Smooth muscle cell (in vitro differentiated cells): ENCODE results near the gene SNCA. TPM values are rescaled to one million over a fixed set of nuclear protein-coding genes. Genes with fewer than 3 reads are reported as not detected.

Experiments
- DNase-seq: peaks from one replicate; lab custom pipeline; 2025; ENCODE audit not compliant: unreplicated experiment; lab: John Stamatoyannopoulos, UW
- H2AFZ ChIP-seq: fragments of 200-600 bp; sonication (generic); 2 replicates; pipeline ENCODE4 v1.6.0; 2016; ENCODE audit warnings: antibody characterized with exemption, low read depth, mild to moderate bottlenecking
- H3F3A ChIP-seq: fragments of 200-600 bp; sonication (generic); 2 replicates; pipeline ENCODE4 v1.6.0; 2017; ENCODE audit warnings: antibody characterized with exemption, low read depth
- H3K27ac ChIP-seq: fragments of 200-600 bp; sonication (generic); 2 replicates; pipeline ENCODE4 v1.5.1; 2016; ENCODE audit warnings: low read depth, mild to moderate bottlenecking
- H3K27me3 ChIP-seq: fragments of 200-600 bp; sonication (generic); 2 replicates; pipeline ENCODE4 v1.6.1; 2016; ENCODE audit warnings: low read depth, mild to moderate bottlenecking
- H3K36me3 ChIP-seq: fragments of 200-600 bp; sonication (generic); 2 replicates; pipeline ENCODE4 v1.5.1; 2016; ENCODE audit warnings: low read depth
- H3K4me1 ChIP-seq: fragments of 200-600 bp; sonication (generic); 2 replicates; pipeline ENCODE4 v1.5.1; 2016; ENCODE audit warnings: low read depth
- H3K4me2 ChIP-seq: fragments of 200-600 bp; sonication (generic); 2 replicates; pipeline ENCODE4 v1.6.0; 2016; ENCODE audit warnings: mild to moderate bottlenecking
- H3K4me3 ChIP-seq: fragments of 200-600 bp; sonication (generic); 2 replicates; pipeline ENCODE4 v1.5.1; 2016; ENCODE audit warnings: mild to moderate bottlenecking
- H3K79me2 ChIP-seq: fragments of 200-600 bp; sonication (generic); 2 replicates; pipeline ENCODE4 v1.6.0; 2016; ENCODE audit warnings: low read depth, mild to moderate bottlenecking
- H3K9ac ChIP-seq: fragments of 200-600 bp; sonication (generic); 2 replicates; pipeline ENCODE4 v1.6.0; 2016; ENCODE audit warnings: low read depth
- H3K9me3 ChIP-seq: fragments of 200-600 bp; sonication (generic); replicated peaks from 2 replicates; pipeline ENCODE4 v1.5.1; 2016; ENCODE audit warnings: low read depth
- H4K20me1 ChIP-seq: fragments of 200-600 bp; sonication (generic); 2 replicates; pipeline ENCODE4 v1.6.0; 2016; ENCODE audit warnings: low read depth
- CTCF ChIP-seq: fragments of 200-600 bp; sonication (generic); IDR thresholded peaks from 2 replicates; pipeline ENCODE4 v1.5.1; 2017; ENCODE audit warnings: borderline replicate concordance, mild to moderate bottlenecking, antibody characterized with exemption; ENCODE audit not compliant: insufficient read depth, poor library complexity, severe bottlenecking
- WGBS: methylation state at CpG from one replicate; pipeline ENCODE4 v1.1.7; 2016; ENCODE audit warnings: low lambda C conversion rate; 5-methylcytosine and 5-hydroxymethylcytosine counted together
- polyA plus RNA-seq: library from polyadenylated mRNA; unstranded; fragments of >200 nt; fragmentation: Nextera tagmentation; extraction: Ambion mirVana; gene quantifications from 2 replicates; pipeline ENCODE4 v1.2.1, GENCODE V29; 2016
- total RNA-seq: library from RNA; depleted of rRNA; stranded (reverse); fragments of >200 nt; gene quantifications from 2 replicates; pipeline ENCODE4 v1.2.3, GENCODE V29; 2014

SNCA gene
- total and polyA plus RNA-seq, 2 experiments from 2014 or later = 0.22 to 3.2 TPM

- Histone ChIP-seq H2AFZ (no peak overlapping the region), H3K36me3 (no peaks in the 10 kb centered on the region), H3K9ac (no peak overlapping the region), H3K79me2 (no peaks in the 10 kb centered on the region), H3K27me3 (no peaks in the 10 kb centered on the region), H4K20me1 (no peaks in the 10 kb centered on the region), H3K9me3 (no peaks in the 10 kb centered on the region), H3F3A (no peaks in the 10 kb centered on the region), H3K4me3 (no peak overlapping the region), H3K4me1 (no peaks in the 10 kb centered on the region), H3K27ac (no peak overlapping the region), H3K4me2 (no peak overlapping the region)
- no peak for DNase-seq
- TF ChIP-seq CTCF = no peak
- WGBS = 88% methylated on average over 3 of the region's 3 CpGs
Observed at GRCh38 chr4:89733946-89734345, 103.0 kb downstream of the SNCA start.

GRCh38 chr4:89727238-89727637 lies 109.7 kb downstream of the SNCA start:
- Histone ChIP-seq H3K79me2 (no peaks in the 10 kb centered on the region), H2AFZ (no peak overlapping the region), H3K27ac (no peak overlapping the region), H3K4me3 (no peak overlapping the region), H3K27me3 (no peaks in the 10 kb centered on the region), H4K20me1 (no peaks in the 10 kb centered on the region), H3K36me3 (no peaks in the 10 kb centered on the region), H3K9me3 (no peaks in the 10 kb centered on the region), H3K4me1 (peaks cover 4% of the 10 kb centered on the region), H3K9ac (no peak overlapping the region), H3K4me2 (no peak overlapping the region), H3F3A (no peaks in the 10 kb centered on the region)
- TF ChIP-seq CTCF = no peak
- DNase-seq = no peak

GRCh38 chr4:89725268-89725667 lies 111.7 kb downstream of the SNCA start:
- no peak overlapping the region for H2AFZ ChIP-seq
- H3K79me2 ChIP-seq = no peaks in the 10 kb centered on the region
- H3K27ac ChIP-seq = peak overlapping the region; percentile 59
- no peaks in the 10 kb centered on the region for H3K36me3 ChIP-seq
- no peaks in the 10 kb centered on the region for H3K9me3 ChIP-seq
- H3K4me2 ChIP-seq = peak overlapping the region; percentile 53
- DNase-seq = no peak
- H3K9ac ChIP-seq = peak overlapping the region; percentile 17
- H3K27me3 ChIP-seq = no peaks in the 10 kb centered on the region
- TF ChIP-seq CTCF = no peak
- WGBS = 86% methylated on average over 5 of the region's 5 CpGs
- no peaks in the 10 kb centered on the region for H4K20me1 ChIP-seq
- no peak overlapping the region for H3K4me3 ChIP-seq
- no peaks in the 10 kb centered on the region for H3F3A ChIP-seq
- peaks cover 4% of the 10 kb centered on the region for H3K4me1 ChIP-seq

GRCh38 chr4:89724716-89725115 lies 112.2 kb downstream of the SNCA start:
- Histone ChIP-seq H4K20me1 (no peaks in the 10 kb centered on the region), H3K9ac (peak overlapping the region; percentile 17), H3K36me3 (no peaks in the 10 kb centered on the region), H3F3A (no peaks in the 10 kb centered on the region), H3K27ac (peak overlapping the region; percentile 59), H3K4me2 (peak overlapping the region; percentile 53), H3K9me3 (no peaks in the 10 kb centered on the region), H3K4me1 (peaks cover 4% of the 10 kb centered on the region), H2AFZ (no peak overlapping the region), H3K4me3 (no peak overlapping the region), H3K27me3 (no peaks in the 10 kb centered on the region), H3K79me2 (no peaks in the 10 kb centered on the region)
- 77% methylated on average over 2 of the region's 2 CpGs for WGBS
- no peak for TF ChIP-seq CTCF
- no peak for DNase-seq
